ENCODE measurements around the gene IKZF5.

IKZF5 gene

DNA sequence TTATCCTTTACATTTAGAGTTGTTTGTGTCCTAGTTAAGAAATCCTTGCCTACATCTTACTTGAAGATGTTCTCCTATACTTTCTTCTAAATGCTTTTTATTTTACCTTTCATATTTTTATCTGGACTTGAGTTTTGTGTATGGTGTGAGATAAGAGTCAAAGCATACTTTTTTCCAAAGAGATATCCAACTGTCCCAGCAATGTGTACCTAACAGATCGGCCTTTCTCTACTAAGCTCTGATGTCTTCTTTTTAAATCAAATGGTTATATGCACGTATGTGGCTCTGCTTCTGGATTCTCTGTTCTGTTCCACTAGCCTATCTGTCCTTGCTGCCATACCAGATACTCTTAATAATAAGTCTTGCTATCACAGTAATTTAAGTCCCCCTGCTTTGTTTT, 7.2 kb downstream of the IKZF5 start:
- TF ChIP-seq, protein P1, sequence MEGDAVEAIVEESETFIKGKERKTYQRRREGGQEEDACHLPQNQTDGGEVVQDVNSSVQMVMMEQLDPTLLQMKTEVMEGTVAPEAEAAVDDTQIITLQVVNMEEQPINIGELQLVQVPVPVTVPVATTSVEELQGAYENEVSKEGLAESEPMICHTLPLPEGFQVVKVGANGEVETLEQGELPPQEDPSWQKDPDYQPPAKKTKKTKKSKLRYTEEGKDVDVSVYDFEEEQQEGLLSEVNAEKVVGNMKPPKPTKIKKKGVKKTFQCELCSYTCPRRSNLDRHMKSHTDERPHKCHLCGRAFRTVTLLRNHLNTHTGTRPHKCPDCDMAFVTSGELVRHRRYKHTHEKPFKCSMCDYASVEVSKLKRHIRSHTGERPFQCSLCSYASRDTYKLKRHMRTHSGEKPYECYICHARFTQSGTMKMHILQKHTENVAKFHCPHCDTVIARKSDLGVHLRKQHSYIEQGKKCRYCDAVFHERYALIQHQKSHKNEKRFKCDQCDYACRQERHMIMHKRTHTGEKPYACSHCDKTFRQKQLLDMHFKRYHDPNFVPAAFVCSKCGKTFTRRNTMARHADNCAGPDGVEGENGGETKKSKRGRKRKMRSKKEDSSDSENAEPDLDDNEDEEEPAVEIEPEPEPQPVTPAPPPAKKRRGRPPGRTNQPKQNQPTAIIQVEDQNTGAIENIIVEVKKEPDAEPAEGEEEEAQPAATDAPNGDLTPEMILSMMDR (IDR thresholded peaks at IDR 0.05; ENCODE audit: low read depth, low read length): no peak
- H3K4me3 ChIP-seq (ENCODE audit: low read depth, low read length): no peak overlapping the region

DNA sequence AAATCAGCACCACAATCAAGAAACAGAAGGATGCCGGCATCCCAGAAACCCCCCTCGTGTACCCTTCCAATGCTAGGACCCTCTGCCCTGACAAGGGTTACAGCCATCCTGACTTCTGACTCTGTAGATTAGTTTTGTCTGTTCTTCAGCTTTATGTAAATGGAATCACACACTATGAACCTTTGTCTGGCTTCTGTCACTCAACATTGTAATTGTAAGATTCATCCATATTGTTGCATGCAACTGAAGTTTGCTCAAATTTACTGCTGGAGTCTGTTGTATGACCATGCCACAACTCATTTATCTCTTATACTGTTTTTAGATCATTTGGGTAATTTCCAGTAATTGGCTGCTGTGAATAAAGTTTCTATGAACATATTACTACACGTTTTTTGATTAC, 8.4 kb downstream of the IKZF5 start:
- no peak overlapping the region for H3K4me3 ChIP-seq (ENCODE audit: low read depth, low read length)
- TF ChIP-seq, protein P1 (IDR thresholded peaks at IDR 0.05; ENCODE audit: low read depth, low read length): no peak

DNA sequence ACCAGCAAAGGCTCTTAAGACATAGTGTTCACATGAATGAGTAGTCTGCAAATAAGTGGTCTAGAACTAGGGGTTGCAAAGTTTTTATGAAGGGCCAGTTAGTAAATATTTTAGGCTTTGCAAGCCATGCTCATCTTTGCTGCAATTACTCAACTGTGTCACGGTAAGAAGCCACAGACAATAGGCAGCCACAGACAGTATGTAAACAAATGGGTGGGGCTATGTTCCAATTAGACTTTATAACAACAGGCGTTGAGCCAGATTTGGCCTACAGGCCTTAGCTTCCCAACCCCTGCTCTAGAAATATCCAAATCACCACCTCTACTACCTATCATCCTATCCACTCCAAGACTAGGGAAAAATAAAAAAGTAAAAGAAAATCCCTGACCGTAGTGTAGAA, 9.2 kb downstream of the IKZF5 start:
- TF ChIP-seq, protein P1 (IDR thresholded peaks at IDR 0.05; ENCODE audit: low read depth, low read length): no peak
- no peak overlapping the region for H3K4me3 ChIP-seq (ENCODE audit: low read depth, low read length)

DNA sequence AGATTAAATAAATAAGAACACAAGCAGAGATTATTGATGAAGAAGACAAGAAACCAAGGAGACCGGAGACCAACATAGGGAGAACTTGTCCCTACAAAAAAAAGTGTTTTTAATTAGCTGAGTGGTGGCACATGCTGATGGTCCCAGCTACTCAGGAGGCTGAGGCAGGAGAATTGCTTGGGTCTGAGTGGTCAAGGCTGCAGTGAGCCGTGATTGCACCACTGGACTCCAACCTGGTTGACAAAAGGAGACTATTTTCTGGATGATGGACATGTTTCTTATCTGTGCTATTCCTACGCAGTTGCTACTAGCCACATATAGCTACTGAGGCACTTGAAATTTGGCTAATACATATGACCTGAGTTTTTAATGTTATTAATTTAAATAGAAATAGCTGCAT, 9.7 kb downstream of the IKZF5 start:
- TF ChIP-seq, protein P1 (IDR thresholded peaks at IDR 0.05; ENCODE audit: low read depth, low read length): no peak
- H3K4me3 ChIP-seq (ENCODE audit: low read depth, low read length): no peak overlapping the region

DNA sequence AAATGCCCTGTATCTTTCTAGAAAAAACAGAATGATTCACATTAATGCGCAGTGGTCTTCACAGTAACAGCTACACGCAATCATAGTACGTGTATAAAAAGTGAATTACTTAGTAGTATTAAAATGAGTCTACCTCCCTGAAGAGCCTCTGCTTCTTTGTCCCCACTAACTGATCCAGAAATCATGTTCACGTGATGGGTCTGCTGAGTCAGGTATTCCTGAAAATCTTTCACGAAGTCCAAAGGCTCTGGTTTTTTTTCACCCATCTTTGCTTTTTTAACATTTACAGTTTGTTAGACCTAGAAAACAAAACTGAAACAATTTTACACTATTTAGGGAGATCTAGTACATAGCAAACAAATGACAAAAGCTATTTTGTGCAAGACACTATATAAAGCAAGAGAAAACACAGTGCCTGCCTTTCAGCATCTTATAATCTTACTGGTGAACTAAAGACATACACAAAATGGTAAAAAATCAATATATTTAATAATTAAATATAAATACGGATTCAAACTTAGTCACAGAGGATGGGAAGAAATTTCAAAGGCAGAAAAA, 10.2 kb downstream of the IKZF5 start:
- TF ChIP-seq, protein P1 (IDR thresholded peaks at IDR 0.05; ENCODE audit: low read depth, low read length): no peak

DNA sequence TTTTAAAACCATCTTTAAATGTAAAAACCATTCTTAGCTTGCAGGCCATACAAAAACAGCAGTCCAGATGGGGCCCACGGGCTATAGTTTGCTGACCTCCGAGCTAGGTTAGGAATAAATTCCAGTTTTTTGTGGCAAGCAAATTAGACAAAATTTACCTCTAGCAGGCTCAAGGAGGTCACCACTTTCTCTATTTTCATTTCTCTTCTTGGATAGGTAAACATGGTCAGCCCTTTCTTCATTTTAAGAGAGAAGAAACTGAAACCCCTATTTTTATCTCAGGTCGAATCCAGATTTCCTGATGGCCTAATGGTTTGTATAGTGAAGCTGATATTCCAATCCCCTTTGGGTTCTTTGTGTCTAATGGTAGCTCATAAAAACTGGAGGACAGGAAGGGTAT, 10.7 kb downstream of the IKZF5 start:
- TF ChIP-seq, protein P1 (IDR thresholded peaks at IDR 0.05; ENCODE audit: low read depth, low read length): no peak
- no peak overlapping the region for H3K4me3 ChIP-seq (ENCODE audit: low read depth, low read length)

More for the DNA sequence above, 10.2 kb downstream of the IKZF5 start:
- H3K4me3 ChIP-seq (ENCODE audit: low read depth, low read length): no peak overlapping the region

DNA sequence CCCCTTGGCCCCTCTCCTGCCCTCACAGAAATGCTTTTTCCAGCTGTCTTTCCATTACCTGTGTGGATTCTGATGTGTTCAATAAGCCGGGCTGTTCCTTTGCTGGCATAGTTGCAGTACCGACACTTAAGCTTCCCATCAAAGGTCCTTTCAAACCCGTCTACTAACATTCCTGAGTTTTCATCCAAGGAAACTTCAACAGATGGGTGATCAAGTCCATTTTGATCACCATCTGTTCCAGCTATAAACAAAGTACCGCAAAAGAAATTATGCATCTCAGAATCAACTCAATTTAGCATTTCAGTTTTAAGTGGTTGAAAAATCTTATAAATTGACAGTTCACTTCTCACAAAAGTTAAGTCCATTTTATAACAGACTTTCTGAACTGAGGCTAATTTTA, 12.7 kb downstream of the IKZF5 start:
- TF ChIP-seq, protein P1 (IDR thresholded peaks at IDR 0.05; ENCODE audit: low read depth, low read length): no peak
- no peak overlapping the region for H3K4me3 ChIP-seq (ENCODE audit: low read depth, low read length)
